Measurements from ENCODE around the gene ADORA2B.

- no peak for TF ChIP-seq CTCF (IDR thresholded peaks at IDR 0.05)
- TF ChIP-seq EZH2phosphoT487 (IDR thresholded peaks at IDR 0.05), result no peak
- TF ChIP-seq EZH2 (IDR thresholded peaks at IDR 0.05), result no peak
Measured at GRCh38 chr17:15896834-15897233, 48.1 kb upstream of the ADORA2B start.

Data from neural progenitor cell (in vitro differentiated cells).